ENCODE measurements around the gene USP26. TPM values are rescaled to one million over a fixed set of nuclear protein-coding genes. Genes with fewer than 3 reads are reported as not detected.

USP26 gene, protein sequence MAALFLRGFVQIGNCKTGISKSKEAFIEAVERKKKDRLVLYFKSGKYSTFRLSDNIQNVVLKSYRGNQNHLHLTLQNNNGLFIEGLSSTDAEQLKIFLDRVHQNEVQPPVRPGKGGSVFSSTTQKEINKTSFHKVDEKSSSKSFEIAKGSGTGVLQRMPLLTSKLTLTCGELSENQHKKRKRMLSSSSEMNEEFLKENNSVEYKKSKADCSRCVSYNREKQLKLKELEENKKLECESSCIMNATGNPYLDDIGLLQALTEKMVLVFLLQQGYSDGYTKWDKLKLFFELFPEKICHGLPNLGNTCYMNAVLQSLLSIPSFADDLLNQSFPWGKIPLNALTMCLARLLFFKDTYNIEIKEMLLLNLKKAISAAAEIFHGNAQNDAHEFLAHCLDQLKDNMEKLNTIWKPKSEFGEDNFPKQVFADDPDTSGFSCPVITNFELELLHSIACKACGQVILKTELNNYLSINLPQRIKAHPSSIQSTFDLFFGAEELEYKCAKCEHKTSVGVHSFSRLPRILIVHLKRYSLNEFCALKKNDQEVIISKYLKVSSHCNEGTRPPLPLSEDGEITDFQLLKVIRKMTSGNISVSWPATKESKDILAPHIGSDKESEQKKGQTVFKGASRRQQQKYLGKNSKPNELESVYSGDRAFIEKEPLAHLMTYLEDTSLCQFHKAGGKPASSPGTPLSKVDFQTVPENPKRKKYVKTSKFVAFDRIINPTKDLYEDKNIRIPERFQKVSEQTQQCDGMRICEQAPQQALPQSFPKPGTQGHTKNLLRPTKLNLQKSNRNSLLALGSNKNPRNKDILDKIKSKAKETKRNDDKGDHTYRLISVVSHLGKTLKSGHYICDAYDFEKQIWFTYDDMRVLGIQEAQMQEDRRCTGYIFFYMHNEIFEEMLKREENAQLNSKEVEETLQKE
- total RNA-seq: not detected

DNA sequence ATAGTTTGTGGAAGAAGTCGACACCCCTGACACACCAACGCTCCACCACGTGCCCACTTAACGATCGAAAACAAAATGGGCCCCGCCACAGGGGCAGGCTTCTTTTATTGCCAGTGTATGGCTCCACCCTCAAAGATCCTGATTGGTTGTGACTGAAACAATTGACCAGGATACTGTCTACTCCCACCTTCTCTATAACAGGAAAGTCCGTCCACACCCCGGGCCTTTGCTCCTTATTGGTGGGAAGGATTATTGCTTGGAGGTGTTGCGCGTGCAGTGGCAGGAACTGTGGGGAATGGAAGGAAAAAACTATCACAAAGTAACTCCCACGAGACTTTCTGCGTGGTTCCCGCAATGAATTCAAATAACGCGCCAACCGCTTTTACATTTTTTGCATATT is at the start of gene USP26:
USP26 (minus strand) TSS at position 79 of the 400 bp plus-strand sequence. CDS start 68,889 bp downstream, outside the sequence.

Other genes starting within 250 kb of the USP26 start
- 37.8 TPM for gene HS6ST2, start 138.5 kb downstream of the USP26 start, total RNA-seq
- not detected for gene TFDP3, start 121.2 kb upstream of the USP26 start, total RNA-seq

All from diencephalon (tissue), 1 donor.